WERI-Rb-1 (cell line): ENCODE measurements around the gene CLEC2L.

Experiments
- DNase-seq: peaks from one replicate; pipeline ENCODE4 v3.0.0-alpha.2; 2020
- H3K27ac ChIP-seq: fragments of 250-450 bp; sonication (Bioruptor Pico); 2 replicates; pipeline ENCODE4 v1.5.1; 2020; ENCODE audit warnings: mild to moderate bottlenecking, moderate library complexity
- H3K27me3 ChIP-seq: fragments of 250-450 bp; sonication (Bioruptor Pico); 2 replicates; pipeline ENCODE4 v1.5.1; 2021; ENCODE audit warnings: mild to moderate bottlenecking, low read depth, moderate library complexity; ENCODE audit not compliant: insufficient read depth, severe bottlenecking
- H3K36me3 ChIP-seq: fragments of 250-450 bp; sonication (Bioruptor Pico); 2 replicates; pipeline ENCODE4 v1.5.1; 2020; ENCODE audit warnings: mild to moderate bottlenecking, moderate library complexity
- H3K4me3 ChIP-seq: 2 replicates; pipeline ENCODE4 v1.5.1; 2011; ENCODE audit warnings: low read depth, mild to moderate bottlenecking, control low read depth, low read length
- H3K9me3 ChIP-seq: fragments of 250-450 bp; sonication (Bioruptor Pico); 2 replicates; pipeline ENCODE4 v1.5.1; 2021; ENCODE audit warnings: mild to moderate bottlenecking, moderate library complexity; ENCODE audit not compliant: severe bottlenecking
- CTCF ChIP-seq: IDR thresholded peaks from 2 replicates; pipeline ENCODE4 v1.5.1; 2011; ENCODE audit warnings: low read depth, mild to moderate bottlenecking, control low read depth, inconsistent platforms, low read length

Gene CLEC2L

GRCh38 chr7:139589474-139589873, 66.0 kb downstream of the CLEC2L start:
- no peak for DNase-seq
- Histone ChIP-seq H3K36me3 (peaks cover 67% of the 10 kb centered on the region), H3K27me3 (no peaks in the 10 kb centered on the region), H3K4me3 (no peak overlapping the region), H3K9me3 (no peaks in the 10 kb centered on the region), H3K27ac (no peak overlapping the region)
- TF ChIP-seq CTCF = no peak

GRCh38 chr7:139591550-139592195, 68.2 kb downstream of the CLEC2L start:
- no peaks in the 10 kb centered on the region for H3K27me3 ChIP-seq
- no peaks in the 10 kb centered on the region for H3K9me3 ChIP-seq
- no peak for DNase-seq
- no peak overlapping the region for H3K27ac ChIP-seq
- no peak for TF ChIP-seq CTCF
- H3K36me3 ChIP-seq = peaks cover 82% of the 10 kb centered on the region
- H3K4me3 ChIP-seq = no peak overlapping the region

- Histone ChIP-seq H3K36me3 (peaks cover 86% of the 10 kb centered on the region), H3K27me3 (no peaks in the 10 kb centered on the region), H3K9me3 (no peaks in the 10 kb centered on the region), H3K27ac (no peak overlapping the region), H3K4me3 (no peak overlapping the region)
- TF ChIP-seq CTCF = no peak
- no peak for DNase-seq
Observed at GRCh38 chr7:139592801-139593461, 69.4 kb downstream of the CLEC2L start.

GRCh38 chr7:139594090-139594489, 70.6 kb downstream of the CLEC2L start:
- Histone ChIP-seq H3K4me3 (no peak overlapping the region), H3K27ac (no peak overlapping the region), H3K27me3 (no peaks in the 10 kb centered on the region), H3K9me3 (no peaks in the 10 kb centered on the region), H3K36me3 (peaks cover 96% of the 10 kb centered on the region)
- DNase-seq = no peak
- TF ChIP-seq CTCF = no peak
